Stimulated activated CD8-positive, alpha-beta memory T cell treated with anti-CD3 and anti-CD28 coated beads, Interleukin-2, amount 100 ng/mL, for 1 hour (primary cell): ENCODE measurements around the gene NDUFAF8.

Source experiments
- DNase-seq, 2 donors: peaks; one replicate each; pipeline ENCODE4 v3.0.0-alpha.2; 2020; ENCODE audit warnings: low read depth in 2 of 2

Gene NDUFAF8

GRCh38 chr17:81200695-81201580, 38.2 kb upstream of the NDUFAF8 start:
- DNase-seq: no peak

DNA sequence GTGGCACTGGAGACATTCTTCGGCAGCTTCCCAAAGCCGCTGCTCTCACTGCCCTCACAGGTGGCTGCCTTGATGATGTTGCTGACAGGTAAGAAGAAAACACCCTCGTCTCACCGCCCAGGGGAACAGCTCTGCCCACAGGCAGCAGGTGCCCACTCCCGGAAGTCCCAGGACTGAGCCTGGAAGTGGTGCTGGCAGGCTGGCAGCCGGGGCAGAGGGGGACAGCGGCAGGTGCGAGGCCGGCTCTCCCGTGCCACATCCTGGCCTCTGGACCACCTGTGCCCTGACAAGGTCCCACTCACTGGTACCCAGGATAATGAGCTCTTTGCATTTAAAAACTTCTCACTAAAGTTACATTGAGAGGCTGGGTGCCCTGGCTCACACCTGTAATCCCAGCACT, 36.8 kb upstream of the NDUFAF8 start:
- no peak for DNase-seq

DNA sequence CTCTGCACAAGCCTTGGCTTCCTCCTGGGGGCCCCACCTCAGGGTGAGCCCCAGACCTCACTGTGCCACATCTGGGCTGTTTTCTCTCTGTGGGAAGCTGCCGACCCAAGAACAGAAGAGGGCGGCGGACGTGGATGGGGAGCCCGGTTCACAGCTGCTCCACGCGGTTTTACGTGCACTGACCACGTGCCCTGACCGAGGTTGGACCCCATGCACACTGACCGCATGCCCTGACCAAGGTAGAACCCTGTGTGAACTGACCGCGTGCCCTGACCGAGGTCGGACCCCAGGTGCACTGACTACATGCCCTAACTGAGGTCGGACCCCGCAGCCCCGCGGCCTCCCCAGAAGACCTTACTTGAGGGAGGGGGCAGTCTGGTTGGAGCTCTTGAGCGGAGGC, 36.0 kb upstream of the NDUFAF8 start:
- DNase-seq: no peak

GRCh38 chr17:81204578-81204977, 34.5 kb upstream of the NDUFAF8 start:
- no peak for DNase-seq

GRCh38 chr17:81206166-81206565, 33.0 kb upstream of the NDUFAF8 start:
- DNase-seq: no peak

DNA sequence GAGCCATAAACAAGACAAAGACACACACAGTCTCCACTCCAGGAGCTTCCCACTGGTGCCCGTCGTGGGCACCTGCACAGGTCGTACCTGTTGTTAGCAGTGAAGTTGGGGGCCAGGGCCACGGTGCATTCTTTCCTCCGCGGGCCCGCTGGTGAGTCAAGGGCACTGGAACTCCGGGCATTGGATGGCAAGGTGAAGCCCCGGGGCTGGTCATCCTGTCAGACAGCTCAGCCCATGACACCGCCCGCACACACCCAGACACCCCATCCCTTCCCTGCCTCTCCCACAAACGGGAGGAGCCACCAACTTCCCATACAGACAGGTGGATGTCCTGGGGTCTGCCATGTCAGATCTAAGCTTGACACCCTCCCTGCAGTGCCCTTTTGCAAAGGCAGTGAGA, 32.5 kb upstream of the NDUFAF8 start:
- no peak for DNase-seq

- no peak for DNase-seq
These were observed 31.2 kb upstream of the NDUFAF8 start for GRCh38 chr17:81207610-81208581.

GRCh38 chr17:81208651-81209050, 30.5 kb upstream of the NDUFAF8 start:
- no peak for DNase-seq

DNA sequence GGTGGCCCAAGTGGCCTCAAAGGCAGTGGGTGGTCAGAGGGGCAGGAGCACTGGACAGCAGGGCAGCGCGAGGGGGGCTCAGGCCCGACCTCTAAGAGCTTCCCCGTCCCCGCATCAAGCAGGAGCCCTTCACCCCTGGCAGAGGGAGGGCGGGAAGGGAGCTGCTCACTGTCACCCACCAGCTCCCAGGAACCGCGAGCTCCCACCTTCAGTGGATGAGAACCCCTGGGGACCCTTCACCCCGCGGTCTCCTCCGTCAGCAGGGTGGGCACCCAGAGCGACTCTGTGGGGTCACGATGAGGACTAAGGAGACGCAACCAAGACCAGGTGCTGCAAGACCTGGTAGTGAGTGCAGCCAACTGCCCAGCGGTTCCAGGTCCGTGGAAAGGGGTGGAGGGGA, 30.0 kb upstream of the NDUFAF8 start:
- DNase-seq: no peak

GRCh38 chr17:81210466-81210865, 28.7 kb upstream of the NDUFAF8 start:
- DNase-seq: no peak

- no peak for DNase-seq
These were observed 28.2 kb upstream of the NDUFAF8 start for GRCh38 chr17:81210868-81211267.

GRCh38 chr17:81212365-81212764, 26.8 kb upstream of the NDUFAF8 start:
- DNase-seq: no peak

GRCh38 chr17:81213978-81214377, 25.1 kb upstream of the NDUFAF8 start:
- DNase-seq: no peak

GRCh38 chr17:81217491-81217890, 21.6 kb upstream of the NDUFAF8 start:
- DNase-seq: no peak

DNA sequence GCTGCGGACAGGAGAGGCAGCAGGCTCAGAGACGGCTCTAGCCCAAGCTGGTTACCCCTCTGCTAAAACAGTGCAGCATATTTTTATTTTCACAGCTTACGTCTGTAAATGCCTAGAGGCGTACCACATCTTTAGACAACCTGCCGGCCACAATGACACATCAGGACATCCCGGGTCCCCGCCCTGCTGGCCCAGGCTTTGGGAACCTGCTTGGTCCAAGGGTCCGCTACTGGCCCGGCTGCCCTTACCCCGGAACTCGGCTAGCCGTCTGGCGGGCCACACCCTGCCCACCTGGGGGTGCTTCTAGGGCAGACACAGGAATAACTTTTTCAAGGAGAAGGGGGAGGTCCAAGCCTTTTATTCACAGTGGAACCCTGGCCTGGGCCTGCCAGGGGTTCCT, 20.7 kb upstream of the NDUFAF8 start:
- no peak for DNase-seq

GRCh38 chr17:81218991-81219390, 20.1 kb upstream of the NDUFAF8 start:
- no peak for DNase-seq

DNA sequence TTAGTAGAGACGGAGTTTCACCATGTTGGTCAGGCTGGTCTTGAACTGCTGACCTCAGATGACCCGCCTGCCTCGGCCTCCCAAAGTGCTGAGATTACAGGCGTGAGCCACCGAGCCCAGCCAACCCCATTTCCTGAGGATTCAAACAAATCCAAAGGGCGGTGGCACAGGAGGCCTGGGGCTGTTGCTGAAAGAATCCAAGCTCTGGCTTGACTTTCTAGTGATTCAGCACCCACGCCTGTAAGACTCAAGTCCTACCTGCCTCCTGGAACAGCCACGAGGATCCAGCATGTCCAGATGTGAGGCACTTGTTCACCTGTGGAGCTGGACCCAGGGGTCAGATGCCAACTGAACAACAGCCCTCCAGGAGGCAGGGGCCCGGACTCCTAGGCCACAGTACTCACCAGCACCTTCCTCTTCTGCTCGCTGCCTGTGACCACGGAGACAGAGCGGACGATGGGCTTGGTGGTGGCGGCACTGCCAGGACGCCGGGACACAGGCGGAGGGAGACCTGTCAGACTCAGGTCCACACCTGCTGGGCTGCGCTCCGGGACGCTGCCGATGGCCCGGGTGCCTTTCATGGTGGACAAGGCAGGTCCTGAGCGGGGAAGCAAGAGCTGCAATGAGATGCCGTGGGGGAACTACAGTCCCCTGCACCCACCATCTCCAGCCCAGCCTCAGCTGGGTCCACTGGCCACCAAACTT, 19.5 kb upstream of the NDUFAF8 start:
- DNase-seq: no peak

DNA sequence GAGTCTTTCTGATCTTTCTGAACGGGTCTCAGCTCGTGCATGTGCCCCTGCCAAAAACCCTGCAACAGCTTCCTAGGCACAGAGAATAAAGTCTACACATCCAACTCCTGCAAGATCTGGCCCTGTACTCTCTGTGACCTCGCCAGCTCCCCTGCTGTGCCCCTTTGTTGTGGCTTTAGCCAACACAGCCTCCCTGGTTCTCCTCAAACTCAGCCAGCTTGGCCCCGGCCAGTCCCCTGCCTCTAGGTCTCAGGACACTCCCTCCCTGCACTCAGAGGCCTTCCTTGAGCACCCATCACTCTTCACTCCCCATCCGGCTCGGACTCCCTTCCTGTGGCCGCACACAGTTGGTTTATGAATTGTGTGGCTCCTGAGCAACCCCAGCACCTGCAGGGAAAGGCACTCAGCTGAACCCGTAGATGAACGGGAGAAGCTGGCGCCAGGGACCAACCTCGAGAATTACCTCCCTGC, 17.7 kb upstream of the NDUFAF8 start:
- DNase-seq: no peak

- DNase-seq: no peak
These were observed 17.1 kb upstream of the NDUFAF8 start for GRCh38 chr17:81221842-81222619.

DNA sequence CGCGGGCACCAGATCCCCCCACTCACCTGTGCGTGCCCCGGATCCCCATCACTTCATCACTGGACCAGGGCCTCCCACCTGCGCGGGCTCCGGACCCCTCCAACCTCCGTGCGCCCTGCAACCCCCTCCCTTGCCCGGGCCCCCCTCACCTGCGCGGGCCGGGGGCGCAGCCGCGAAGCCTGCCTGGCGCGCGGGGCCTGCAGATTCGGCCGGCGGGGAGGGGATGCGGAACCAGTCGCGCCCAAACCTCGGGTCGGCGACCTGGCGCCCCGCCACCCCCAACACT, 16.6 kb upstream of the NDUFAF8 start:
- no peak for DNase-seq
